DMS53 treated with DMSO at 0.1 percent for 48 hours (cell line): ENCODE measurements around the gene PCDHGA2.

Source experiments
- DNase-seq: peaks from one replicate; lab custom pipeline; 2025; ENCODE audit not compliant: unreplicated experiment; lab: John Stamatoyannopoulos, UW

The PCDHGA2 gene

GRCh38 chr5:141382469-141383294 is 44.1 kb downstream of the PCDHGA2 start, which contains the start of gene PCDHGA7:
PCDHGA7 (plus strand) TSS chr5:141382742; CDS start chr5:141382900, 158 bp downstream.
- DNase-seq = peak; percentile 24

DNA sequence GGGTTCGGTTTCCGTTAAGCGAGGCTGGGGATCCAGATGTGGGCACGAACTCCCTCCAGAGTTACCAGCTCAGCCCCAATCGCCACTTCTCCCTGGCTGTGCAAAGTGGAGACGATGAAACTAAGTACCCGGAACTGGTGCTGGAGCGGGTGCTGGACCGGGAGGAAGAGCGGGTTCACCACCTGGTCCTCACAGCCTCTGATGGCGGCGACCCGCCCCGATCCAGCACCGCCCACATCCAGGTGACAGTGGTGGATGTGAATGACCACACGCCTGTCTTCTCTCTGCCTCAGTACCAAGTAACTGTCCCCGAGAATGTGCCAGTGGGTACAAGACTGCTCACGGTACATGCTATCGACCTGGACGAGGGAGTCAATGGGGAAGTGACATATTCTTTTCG is 44.8 kb downstream of the PCDHGA2 start:
- DNase-seq = no peak

GRCh38 chr5:141384471-141385267 is 46.1 kb downstream of the PCDHGA2 start:
- no peak for DNase-seq

DNA sequence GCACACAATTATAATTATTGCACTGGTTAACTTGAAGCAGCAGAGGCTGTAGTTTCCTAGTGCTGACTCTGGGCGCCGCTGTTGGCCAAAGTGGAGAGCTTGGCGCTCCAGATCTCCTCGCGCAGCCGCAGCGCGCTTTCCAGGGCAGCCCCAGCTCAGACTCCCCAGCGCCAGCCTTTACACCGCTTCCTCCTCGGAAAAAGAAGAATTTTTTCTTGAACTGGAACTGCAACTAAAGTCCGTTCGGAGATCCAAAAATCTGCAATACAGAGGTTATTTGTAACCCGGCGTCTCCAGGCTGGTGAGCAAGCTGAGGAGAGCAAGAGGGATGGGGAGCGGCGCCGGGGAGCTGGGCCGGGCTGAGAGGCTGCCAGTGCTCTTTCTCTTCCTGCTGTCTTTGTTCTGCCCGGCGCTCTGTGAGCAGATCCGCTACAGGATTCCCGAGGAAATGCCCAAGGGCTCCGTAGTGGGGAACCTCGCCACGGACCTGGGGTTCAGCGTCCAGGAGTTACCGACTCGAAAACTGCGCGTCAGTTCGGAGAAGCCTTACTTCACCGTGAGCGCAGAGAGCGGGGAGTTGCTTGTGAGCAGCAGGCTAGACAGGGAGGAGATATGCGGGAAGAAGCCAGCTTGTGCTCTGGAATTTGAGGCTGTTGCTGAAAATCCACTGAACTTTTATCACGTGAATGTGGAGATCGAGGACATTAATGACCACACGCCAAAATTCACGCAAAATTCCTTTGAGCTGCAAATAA is 49.2 kb downstream of the PCDHGA2 start, which contains the start of gene PCDHGB4:
Gene PCDHGB4 (plus strand): TSS at position 142 of the 755 bp plus-strand sequence. CDS start 187 bp downstream, at position 329.
- DNase-seq = peak; percentile 59

DNA sequence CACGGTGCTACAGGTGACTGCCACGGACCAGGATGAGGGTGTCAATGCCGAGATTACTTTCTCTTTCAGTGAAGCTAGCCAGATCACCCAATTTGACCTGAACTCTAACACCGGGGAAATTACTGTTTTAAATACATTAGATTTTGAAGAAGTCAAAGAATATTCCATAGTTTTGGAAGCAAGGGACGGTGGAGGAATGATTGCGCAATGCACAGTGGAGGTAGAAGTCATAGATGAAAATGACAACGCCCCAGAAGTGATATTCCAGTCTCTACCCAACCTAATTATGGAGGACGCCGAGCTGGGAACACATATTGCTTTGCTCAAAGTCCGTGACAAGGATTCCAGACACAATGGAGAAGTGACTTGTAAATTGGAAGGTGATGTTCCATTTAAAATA is 50.1 kb downstream of the PCDHGA2 start:
- no peak for DNase-seq

DNA sequence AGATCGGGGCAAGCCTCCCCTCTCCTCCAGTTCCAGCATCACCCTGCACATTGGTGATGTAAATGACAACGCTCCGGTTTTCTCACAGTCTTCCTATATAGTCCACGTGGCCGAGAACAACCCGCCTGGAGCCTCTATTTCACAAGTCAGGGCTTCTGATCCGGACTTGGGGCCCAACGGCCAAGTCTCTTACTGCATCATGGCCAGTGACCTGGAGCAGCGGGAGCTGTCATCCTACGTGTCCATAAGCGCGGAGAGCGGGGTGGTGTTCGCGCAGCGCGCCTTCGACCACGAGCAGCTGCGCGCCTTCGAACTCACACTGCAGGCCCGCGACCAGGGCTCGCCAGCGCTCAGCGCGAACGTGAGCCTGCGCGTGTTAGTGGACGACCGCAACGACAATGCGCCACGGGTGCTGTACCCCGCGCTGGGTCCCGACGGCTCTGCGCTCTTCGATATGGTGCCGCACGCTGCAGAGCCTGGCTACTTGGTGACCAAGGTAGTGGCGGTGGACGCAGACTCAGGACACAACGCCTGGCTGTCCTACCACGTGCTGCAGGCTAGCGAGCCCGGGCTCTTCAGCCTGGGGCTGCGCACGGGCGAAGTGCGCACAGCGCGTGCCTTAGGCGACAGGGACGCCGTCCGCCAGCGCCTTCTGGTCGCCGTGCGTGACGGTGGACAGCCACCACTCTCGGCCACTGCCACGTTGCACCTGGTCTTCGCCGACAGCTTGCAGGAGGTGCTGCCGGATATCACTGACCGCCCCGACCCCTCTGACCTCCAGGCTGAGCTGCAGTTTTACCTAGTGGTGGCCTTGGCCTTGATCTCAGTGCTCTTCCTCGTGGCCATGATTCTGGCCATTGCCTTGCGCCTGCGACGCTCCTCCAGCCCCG is 50.8 kb downstream of the PCDHGA2 start:
- DNase-seq = no peak

- DNase-seq = no peak
Measured at GRCh38 chr5:141392429-141393198, 54.1 kb downstream of the PCDHGA2 start, which contains the start of gene PCDHGA8. PCDHGA8 (plus strand) TSS chr5:141392633; CDS start chr5:141392814, 181 bp downstream.
